AG09319 (cell line): ENCODE results near the gene VSIG10L.

Source experiments
- DNase-seq: peaks from one replicate; pipeline ENCODE4 v3.0.0-alpha.2; 2010; ENCODE audit warnings: low read depth; ENCODE audit errors: extremely low read depth
- CTCF ChIP-seq: IDR thresholded peaks from 2 replicates; pipeline ENCODE4 v1.5.1; 2011; ENCODE audit warnings: low read depth, mild to moderate bottlenecking, inconsistent platforms, low read length, moderate library complexity

Gene VSIG10L

GRCh38 chr19:51352783-51353360, 10.9 kb upstream of the VSIG10L start:
- TF ChIP-seq CTCF, result no peak
- DNase-seq, result no peak

GRCh38 chr19:51351266-51351990, 9.5 kb upstream of the VSIG10L start:
- DNase-seq, result no peak
- TF ChIP-seq CTCF, result no peak

- no peak for DNase-seq
- TF ChIP-seq CTCF, result no peak
Measured at GRCh38 chr19:51347209-51347928, 5.4 kb upstream of the VSIG10L start.

- no peak for TF ChIP-seq CTCF
- no peak for DNase-seq
Measured at GRCh38 chr19:51346742-51347141, 4.8 kb upstream of the VSIG10L start.

GRCh38 chr19:51345076-51345620, 3.2 kb upstream of the VSIG10L start:
- DNase-seq, result no peak

GRCh38 chr19:51342631-51343569, 961 bp upstream of the VSIG10L start:
- DNase-seq, result no peak
- TF ChIP-seq CTCF, result no peak

More at GRCh38 chr19:51345076-51345620, 3.2 kb upstream of the VSIG10L start:
- TF ChIP-seq CTCF, result no peak
